Measurements from ENCODE around the gene GATA1.
A peak's percentile ranks its signal among the peaks of the same experiment; 100 is the strongest.

Gene GATA1

DNA sequence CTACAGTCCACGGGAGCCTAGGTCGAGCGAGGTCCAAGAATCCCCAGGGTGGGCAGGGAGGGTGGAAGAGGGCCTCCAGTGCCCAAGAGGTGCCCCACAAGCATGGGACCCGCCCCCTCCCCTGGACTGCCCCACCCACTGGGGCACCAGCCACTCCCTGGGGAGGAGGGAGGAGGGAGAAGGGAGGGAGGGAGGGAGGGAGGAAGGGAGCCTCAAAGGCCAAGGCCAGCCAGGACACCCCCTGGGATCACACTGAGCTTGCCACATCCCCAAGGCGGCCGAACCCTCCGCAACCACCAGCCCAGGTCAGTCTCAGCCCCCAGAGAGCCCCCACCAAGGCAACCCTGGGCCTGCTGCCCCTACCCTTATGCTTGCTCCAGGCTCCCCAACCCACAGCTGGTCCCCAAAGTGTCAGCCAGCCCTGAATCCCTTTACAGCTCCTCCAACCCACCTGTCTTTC is at the start of gene GATA1:
Gene GATA1 (plus strand): TSS at position 250 of the 460 bp plus-strand sequence. CDS start 4,520 bp downstream, outside the sequence.
- no peak for DNase-seq

DNA sequence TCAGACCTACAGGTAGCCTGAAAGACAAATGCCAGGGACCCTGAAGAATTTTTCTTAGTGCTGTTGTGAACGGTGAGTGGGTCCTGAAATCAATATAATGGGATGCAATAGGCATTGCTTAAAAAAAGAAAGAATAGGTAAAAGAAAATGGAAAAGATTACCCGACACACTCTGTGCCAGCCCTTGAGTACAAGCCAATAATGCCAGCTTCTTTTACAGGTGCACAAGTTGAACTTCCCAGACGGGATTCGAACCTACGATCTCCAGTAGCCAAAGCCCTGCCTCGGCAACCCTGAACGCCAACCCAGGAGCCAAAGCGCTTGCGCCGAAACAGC is 49.5 kb upstream of the GATA1 start:
- no peak for DNase-seq

DNA sequence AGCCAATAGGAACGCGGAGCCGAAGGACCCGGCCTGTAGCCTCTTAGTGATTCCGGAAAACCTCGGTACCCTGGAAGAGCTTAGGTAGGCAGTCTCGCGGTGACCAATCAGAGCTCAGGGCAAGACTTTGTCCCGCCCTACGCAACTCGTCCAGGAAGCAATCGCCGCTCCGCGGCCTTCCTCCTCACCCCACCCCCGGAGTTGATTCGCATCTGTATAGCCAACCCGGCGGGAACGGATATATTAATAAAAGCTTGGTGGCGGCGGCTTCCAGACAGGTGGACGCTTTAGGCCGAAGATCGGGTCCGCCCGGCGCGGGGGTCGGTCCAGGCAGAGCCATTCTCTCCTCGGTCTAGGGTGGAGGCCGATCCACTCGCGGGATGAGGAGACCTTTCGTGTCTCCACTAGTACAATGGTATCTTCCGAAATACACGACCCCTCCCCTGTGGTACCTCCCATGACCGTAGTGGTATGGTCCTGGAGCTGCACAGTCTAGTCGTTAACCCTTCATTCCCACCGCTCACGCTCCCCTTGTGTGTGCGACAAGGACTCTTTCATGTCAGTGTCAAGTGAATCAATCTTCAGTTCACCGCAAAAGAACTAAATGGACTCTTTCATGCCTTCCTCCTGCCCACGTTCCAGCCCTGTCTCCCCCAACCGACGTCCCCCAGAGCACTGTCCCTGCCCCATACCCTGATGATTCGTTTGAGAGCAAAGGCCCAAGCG is 49.0 kb upstream of the GATA1 start:
- peak; percentile 97 for DNase-seq

DNA sequence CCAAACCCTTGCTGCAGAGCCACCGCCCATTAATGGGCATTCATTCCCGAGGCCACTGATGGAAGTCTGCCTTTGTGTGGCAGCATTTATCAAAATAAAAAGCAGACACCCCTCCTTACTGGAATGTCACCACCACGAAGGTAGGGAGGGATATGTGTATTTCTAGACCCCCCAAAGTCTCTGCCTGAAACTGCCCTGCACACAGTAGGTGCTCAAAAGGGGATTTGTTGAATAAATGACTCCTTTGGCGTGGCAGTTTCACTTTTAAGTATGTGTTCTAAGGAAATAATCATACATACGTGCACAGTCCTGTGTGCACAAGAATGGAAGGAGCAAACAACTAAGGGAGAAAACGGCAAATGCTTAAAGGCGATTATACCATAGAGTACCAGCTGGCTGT is 48.5 kb upstream of the GATA1 start:
- DNase-seq = no peak

DNA sequence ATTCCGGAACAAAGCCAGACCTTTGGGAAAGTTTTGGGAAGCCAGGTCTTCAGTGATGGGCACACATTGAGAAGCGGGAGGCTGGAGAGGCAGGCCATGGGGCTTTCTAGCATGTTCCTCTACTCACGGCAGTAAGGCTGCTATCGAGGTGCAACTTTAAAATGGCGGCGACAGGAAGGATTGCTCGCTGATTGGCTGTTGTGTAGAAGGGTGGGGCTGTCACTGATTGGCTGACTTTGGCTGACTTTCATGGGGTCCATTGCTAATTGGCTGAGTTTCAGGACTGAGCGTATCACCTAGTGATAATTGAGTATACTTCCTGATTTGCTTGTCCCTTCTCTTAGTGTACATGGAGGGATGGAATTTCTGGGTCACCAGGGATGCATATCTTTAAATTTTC is 44.6 kb upstream of the GATA1 start:
- no peak for DNase-seq

DNA sequence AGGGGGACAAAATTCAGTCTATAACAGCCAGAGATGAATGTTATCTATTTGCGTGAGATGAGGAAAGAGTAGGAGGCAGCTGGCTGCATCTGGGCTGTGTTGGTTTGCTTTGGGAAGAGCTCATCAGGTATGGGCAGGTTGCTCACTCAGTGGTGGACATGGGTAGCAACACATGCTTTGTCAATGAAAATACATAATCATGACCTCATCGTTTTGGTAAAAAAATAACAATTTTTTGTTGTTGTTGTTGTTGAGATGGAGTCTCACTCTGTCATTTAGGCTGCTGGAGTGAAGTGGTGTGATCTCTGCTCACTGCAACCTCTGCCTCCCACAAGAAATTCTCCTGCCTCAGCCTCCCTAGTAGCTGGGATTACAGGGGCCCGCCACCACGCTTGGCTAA is 41.2 kb upstream of the GATA1 start:
- no peak for DNase-seq

DNA sequence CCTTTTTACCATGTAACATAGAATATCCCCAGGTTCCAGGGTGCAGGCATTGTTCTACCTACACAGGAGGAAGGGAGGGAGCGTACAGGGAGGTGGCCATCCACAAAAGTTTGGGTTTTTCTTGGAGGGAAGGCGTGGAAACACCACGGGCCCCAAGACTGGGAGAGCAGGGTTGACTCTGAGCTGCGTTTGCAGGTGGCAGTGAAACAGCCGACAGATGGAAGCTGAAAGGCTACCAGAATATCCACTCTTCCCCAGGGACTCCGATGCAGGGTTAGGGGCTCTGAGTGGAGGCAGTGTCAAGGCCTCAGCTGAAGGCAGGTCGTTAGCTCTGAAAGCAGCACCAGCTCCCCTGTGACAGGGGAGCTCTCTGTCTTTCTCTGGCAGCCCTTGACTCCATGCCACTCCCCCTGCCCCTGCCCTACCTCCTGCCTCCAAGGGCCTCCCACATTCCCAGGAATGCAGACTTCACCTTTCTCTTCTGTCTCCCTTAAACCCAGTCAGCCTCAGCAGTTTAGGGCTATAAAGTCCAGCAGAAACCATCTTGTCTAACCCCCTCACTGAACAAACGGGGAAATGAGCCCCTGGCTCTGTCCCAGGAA is 38.9 kb upstream of the GATA1 start:
- no peak for DNase-seq

DNA sequence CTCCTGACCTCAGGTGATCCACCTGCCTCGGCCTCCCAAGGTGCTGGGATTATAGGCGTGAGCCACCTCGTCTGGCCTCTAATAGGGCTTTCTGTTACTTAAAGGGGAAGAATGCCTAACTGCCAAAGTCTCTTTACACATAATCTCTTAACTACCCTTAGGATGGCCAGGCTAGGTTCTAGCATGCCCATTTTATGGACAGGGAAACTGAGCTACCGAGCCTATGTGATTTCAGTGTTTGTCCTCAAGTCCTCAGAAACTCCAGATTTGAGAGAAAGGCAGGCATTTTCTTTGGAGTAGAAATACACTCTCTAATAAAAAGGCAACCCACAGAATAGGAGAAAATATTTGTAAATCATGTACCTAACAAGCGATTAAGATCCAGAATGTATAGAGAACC is 37.2 kb upstream of the GATA1 start:
- DNase-seq = no peak

DNA sequence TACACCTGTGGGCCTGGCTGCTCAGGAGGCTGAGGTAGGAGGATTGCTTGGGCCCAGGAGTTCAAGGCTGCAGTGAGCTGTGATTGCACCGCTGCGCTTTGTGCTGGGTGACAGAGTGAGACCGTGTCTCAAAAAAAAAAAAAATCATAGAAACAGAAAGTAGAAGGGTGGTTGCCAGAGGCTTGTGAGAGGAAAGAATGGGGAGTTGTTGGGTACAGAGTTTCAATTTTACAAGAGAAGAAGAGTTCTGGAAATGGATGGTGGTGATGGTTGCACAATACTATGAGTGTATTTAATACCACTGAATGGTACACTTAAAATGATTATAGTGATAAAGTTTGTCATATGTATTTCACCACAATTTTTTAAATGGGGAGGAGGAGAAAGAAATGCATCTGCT is 35.0 kb upstream of the GATA1 start:
- DNase-seq = no peak

DNA sequence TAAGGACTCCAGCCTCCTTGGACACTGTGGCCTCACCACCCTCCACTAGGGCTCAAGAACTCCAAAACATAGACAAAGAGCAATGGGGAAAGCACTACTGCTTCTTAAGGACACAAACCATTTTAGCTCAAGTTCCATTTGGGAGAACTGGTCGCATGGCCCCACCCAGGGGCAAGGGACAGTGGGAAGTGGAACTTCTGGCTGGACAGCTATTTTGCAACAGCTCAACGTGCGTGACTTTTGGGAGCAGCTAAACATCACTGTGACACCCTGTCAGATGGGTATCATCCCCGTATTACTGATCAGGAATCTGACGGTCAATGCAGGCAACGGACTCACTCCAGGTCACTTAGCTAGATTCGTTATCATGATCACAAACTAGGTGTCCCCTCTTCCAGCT is 33.9 kb upstream of the GATA1 start:
- no peak for DNase-seq

DNA sequence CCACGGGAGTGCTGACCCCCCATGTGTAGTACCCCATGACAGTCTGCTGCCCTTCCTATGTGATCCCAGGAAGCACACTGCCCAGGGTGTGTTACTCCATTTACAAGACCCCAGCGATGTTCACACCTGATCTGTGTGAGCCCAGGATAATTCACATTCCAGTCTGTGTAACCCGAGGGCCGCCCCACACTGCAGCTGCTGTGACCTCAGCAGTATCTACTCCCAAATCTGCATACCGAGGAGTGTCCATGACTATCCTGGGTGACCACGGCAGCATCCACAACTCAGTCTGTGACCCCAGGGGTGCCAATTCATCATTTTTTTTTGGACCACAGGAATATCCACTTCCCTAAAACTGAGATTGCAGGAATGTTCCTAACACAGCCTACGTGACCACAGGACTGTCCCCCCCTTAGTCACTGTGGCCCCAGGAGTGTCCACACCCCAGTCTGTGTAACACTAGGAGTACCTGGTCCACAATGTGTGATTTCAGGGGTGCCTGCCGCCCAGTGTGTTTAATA is 32.6 kb upstream of the GATA1 start:
- DNase-seq = no peak

DNA sequence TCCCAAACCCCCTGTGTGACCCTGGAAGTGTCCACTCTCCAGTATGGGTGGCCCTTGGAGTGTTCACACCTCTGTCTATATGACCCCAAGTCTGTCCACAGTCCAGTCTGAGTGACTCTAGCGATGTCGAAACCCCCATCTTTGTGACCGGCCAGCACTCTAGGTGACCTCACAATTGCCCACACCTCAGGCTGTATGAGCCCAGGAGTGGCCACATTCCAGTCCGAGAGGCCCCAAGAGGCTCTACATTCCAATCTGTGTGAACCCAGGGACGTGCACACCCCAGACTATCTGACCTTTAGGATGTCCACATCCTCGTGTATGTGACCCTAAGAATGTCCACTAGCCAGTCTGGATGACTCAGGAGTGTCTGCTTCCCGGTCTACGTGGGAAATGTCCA is 32.2 kb upstream of the GATA1 start:
- DNase-seq = no peak

DNA sequence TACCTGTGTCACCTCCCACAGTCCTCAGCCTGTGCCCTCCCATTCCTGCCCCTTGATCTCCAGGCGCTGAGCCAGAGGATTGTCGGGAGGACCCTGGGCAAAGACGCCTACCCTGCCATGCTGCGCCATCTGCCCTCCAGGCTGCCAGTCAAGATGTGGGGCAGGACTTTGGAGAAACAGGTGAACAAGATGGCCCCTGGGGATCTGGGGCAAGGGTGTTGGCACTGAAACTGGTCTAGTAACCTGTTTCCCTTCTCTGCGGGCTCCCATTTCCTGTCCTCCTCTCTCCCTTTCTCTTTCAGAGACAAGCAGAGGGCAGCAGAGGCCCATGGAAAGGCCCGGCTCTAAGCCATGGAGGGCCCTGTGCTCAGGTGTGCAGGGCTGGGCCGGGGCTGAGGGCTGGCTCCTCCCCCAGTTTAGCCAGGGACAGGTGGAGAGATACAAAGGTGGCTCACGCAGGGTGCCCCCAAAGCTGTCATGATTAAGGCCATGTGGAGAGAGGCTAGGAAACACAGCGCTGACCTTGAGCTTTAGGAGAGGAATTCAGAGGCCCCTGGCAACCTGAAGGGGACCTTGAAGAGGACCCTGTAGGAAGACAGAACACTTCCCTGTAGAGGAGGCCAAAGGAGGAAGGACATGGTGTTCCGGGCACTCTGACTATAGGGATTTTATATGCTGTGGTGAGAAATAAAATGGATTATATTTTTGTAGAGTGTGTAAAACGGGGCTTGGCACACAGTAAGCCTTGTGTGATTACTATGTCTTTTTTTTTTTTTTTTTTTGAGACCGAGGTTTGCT is 24.5 kb upstream of the GATA1 start, which contains the start of gene GLOD5:
Gene GLOD5 (plus strand): TSS at position 74 of the 798 bp plus-strand sequence. CDS start 44 bp downstream, at position 118.
- peak; percentile 0 for DNase-seq

DNA sequence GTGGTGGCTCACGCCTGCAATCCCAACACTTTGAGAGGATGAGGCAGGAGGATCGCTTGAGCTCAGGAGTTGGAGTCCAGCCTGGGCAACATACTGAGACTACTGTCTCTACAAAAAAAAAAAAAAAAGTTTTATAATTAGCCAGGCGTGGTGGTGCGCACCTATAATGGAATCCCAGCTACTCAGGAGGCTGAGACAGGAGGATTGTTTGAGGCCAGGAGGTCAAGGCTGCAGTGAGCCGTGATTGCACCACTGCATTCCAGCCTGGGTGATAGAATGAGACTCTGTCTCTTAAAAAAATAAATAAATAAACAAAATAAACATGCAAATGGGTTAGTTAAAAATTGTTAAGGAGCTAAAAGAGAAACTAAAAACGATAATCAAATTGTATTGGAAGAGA is 17.2 kb upstream of the GATA1 start:
- no peak for DNase-seq

DNA sequence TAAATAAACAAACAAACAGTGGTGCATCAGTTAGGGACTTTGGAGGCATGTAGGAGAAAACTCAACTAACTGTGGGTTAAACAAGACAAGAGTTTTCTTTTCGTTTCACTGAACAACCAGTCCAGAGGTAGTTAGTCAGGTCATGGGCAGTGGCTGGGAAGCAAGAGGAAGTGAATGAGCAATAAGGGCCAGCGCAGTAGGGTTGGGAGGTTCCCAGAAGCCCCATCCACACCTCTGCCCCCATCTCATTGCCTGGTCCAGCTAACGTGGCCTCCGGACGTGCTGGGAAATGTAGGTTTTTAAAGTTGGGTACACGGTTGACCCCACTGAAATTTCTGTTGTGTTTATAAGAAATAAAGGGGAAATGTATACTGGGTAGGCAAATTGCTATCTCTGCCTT is 16.1 kb upstream of the GATA1 start:
- DNase-seq = no peak

DNA sequence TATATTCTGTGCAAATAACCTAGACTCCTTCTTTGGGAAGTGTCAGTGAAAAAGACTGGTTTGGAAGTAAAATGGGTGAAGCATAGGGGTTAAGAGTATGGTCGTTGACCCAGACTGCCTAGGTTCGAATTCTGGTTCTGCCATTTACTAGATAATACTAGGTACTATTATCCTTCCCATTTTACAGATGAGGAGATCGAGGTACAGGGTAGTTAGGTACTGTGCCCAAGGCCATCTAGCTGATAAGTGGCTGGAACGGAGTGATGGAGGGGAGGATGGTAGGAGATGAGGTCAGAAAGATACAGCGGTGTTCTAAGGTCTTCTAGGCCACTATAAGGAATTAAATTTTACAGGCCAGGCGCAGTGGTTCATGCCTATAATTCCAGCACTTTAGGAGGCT is 13.8 kb upstream of the GATA1 start:
- no peak for DNase-seq

DNA sequence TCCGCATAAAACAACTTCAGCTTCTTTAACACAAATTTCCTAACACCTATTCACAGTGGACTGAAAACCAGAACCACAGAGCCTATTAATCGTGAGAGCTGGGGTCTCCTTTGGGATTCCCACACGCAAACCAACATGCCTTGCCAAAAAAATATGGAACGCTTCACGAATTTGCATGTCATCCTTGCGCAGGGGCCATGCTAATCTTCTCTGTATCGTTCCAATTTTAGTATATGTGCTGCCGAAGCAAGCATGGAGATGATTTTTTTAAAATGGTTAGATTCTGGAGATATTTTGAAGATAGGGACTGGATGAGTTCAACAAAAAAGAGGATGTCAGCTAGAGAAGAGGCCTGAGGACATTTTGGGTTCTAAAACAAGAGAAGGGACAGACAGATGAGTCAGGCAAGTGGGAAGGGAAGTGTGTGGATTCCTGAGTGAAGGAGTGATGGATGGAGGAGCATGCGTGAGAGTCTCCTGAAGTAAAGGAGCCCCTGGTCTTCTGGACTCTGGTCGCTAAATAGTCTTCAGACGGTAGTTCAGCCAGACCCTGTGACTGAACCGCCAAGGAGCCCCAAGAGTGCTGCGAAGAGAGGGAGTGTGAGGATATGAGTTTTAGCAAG is 9.5 kb upstream of the GATA1 start:
- no peak for DNase-seq

DNA sequence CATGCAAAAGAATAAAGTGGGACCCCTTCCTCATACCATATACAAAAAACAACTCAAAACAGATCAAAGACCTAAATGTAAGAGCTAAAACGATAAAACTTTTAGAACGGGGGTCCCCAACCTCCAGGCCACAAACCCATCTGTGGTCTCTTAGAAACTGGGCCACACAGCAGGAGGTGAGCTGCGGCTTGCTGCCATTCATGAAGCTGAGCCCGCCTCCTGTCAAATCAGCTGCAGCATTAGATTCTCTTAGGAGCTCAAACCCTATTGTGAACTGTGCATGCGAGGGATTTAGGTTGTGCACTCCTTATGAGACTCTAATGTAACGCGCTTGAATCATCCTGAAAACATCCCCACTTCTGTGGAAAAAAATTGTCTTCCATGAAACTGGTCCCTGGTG is 7.0 kb upstream of the GATA1 start:
- DNase-seq = no peak

DNA sequence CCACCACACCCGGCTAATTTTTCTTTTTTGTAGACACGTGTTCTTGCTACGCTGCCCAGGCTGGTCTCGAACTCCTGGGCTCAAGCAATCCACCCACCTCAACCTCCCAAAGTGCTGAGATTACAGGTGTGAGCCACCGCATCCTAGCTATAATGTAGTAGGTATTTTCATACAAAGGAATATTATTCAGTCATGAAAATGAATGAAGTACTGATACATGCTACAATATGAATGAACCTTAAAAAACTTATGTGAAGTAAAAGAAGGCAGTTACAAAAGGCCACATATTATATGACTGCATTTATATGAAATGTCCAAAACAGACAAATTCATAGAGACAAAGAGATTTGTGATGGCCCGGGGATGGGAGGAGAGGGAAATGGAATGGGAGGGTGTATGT is 4.7 kb upstream of the GATA1 start:
- DNase-seq = no peak

DNA sequence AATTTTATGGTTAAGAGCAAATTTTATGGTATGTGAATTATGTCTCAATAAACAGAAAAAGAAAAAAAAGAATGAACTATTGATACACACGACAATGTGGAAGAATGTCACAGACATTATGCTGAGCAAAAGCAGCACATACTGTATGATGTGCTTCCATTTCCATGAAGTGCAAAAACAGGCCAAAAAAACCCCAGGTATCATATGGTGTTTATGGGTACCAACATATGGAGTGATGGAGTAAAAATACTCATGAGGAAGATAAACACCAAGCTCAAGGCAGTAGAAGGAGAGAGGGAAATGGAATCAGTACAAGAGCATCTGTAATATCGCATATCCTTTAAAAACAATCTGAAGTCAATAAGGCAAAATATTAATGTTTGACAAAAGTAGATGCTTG is 4.2 kb upstream of the GATA1 start:
- no peak for DNase-seq

DNA sequence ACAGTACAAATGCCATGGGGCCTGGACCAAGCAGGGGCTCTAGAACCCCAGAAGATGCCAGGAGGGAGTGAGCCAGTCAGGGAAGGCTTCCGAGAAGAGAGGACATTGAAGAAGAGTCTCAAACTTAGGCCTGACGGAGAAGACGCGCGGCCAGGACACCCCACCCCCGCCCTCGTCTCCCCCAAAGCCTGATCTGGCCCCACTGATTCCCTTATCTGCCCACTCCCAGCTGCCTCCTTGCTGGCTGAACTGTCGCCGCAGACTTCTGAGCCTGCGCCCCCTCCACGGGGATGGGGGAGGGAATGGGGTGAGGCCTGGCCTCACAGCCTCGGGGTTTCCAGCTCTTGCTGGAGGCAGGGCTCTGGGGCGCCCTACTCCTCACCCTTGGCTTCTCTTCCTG is 3.6 kb upstream of the GATA1 start:
- DNase-seq = no peak

DNA sequence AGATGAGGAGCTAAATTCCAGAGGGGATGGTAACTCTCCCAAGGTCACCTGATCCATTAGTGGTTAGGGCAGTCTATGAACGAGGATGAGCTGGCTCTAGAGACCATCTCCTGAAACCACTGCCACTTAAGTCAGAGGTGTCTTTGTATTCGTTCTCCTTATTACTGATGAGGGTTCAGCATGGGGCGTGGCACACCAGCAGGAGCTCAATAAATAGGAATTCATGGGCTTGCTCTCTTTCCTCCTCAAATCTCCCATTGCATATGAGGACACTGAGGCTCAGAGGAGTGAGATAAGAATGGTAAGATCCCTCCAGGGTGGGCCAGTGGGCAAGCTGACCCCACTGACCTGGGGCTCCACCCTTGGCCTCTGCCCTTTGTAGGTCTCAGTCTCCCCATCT is 1.7 kb upstream of the GATA1 start:
- DNase-seq = no peak

DNA sequence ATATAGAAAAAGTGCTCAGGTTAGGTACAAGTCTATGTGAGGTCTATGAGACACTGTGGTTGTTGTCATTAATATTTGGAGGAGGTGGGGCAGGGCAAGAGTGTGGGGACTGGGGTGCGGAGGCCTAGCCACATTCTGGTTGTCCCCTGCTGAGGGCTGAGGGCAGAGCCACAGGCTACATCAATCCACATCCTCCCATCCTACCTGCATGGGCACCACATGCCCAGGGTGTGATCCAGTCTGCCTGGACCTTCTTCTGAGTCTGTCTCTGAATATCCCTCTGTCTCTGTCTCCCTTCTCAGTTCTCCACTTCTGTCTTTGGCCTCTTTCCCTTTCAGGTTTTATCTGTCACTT is 1.2 kb upstream of the GATA1 start:
- no peak for DNase-seq
